Endothelial cell of umbilical vein (primary cell): ENCODE data around the gene APBB3. TPM values are rescaled to one million over a fixed set of nuclear protein-coding genes. Genes with fewer than 3 reads are reported as not detected.

ENCODE experiments used
- BruUV-seq: library from RNA; stranded (reverse); fragments of 400-500 nt; replicated peaks from 2 replicates; lab custom pipeline; 2021; lab: Mats Ljungman, UMichigan
- CTCF ChIA-PET: fragments of 300-600, 350-600 bp; sonication (Branson Sonifier 250); formaldehyde crosslinking; loops from one replicate; lab custom pipeline; 2021; ENCODE audit warnings: antibody characterized with exemption, inconsistent platforms; lab: Charles Lee
- POLR2A ChIA-PET: fragments of 300-600, 350-600 bp; sonication (Branson Sonifier 250); formaldehyde crosslinking; loops from one replicate; lab custom pipeline; 2021; ENCODE audit warnings: antibody characterized with exemption, inconsistent platforms; lab: Charles Lee
- DNase-seq: peaks from one replicate; pipeline ENCODE4 v3.0.0-alpha.2; 2011; ENCODE audit warnings: low read depth, low spot score
- FAIRE-seq: peaks from 2 replicates; lab custom pipeline; 2011; peaks lifted over from hg19 to GRCh38; lab: Jason Lieb, UNC
- H2AFZ ChIP-seq: 2 replicates; pipeline ENCODE4 v1.6.0; 2012; ENCODE audit warnings: low read depth, low read length, control low read depth, inconsistent platforms
- H3K27ac ChIP-seq: 2 replicates; pipeline ENCODE4 v1.5.1; 2011; ENCODE audit warnings: low read depth, mild to moderate bottlenecking, control low read depth, low read length, moderate library complexity; ENCODE audit not compliant: insufficient read depth
- H3K27me3 ChIP-seq, 2 experiments: 2 replicates each; pipeline versions ENCODE4 v1.6.0 to v1.6.1; 2011; ENCODE audit warnings: low read length in 2 of 2, mixed read lengths in 1 of 2; ENCODE audit not compliant: control insufficient read depth in 2 of 2, insufficient read depth in 2 of 2
- H3K36me3 ChIP-seq, 2 experiments: 2 replicates in 1 of 2; 3 replicates in 1 of 2; pipeline ENCODE4 v1.5.1; 2011; ENCODE audit warnings: low read length in 2 of 2, mild to moderate bottlenecking in 1 of 2, moderate library complexity in 1 of 2; ENCODE audit not compliant: control insufficient read depth in 2 of 2, insufficient read depth in 2 of 2; ENCODE audit errors: extremely low read depth in 1 of 2
- H3K4me1 ChIP-seq: 3 replicates; pipeline ENCODE4 v1.5.1; 2011; ENCODE audit warnings: mild to moderate bottlenecking, low read length; ENCODE audit not compliant: control insufficient read depth, insufficient read depth; ENCODE audit errors: extremely low read depth
- H3K4me2 ChIP-seq: 2 replicates; pipeline ENCODE4 v1.6.1; 2011; ENCODE audit warnings: low read length, control low read depth, mixed read lengths; ENCODE audit not compliant: insufficient read depth
- H3K4me3 ChIP-seq, 3 experiments: fragments of 200-600 bp in 1 of 3; sonication (generic), shearing (Covaris generic) in 1 of 3; replicated peaks in 1 of 3; 2 replicates each; pipeline ENCODE4 v1.5.1; 2011 to 2016; ENCODE audit warnings: control low read depth in 3 of 3, low read length in 3 of 3, mild to moderate bottlenecking in 2 of 3, inconsistent platforms in 1 of 3, low read depth in 1 of 3, moderate library complexity in 1 of 3; ENCODE audit not compliant: insufficient read depth in 1 of 3
- H3K79me2 ChIP-seq: 2 replicates; pipeline ENCODE4 v1.6.0; 2012; ENCODE audit warnings: low read length, inconsistent platforms; ENCODE audit not compliant: control insufficient read depth, insufficient read depth
- H3K9ac ChIP-seq: replicated peaks from 2 replicates; pipeline ENCODE3; 2011; ENCODE audit warnings: low read length, control low read depth; ENCODE audit not compliant: insufficient read depth; ENCODE audit errors: extremely low read depth
- H3K9me1 ChIP-seq: replicated peaks from 3 replicates; pipeline ENCODE4 v1.6.0; 2011; ENCODE audit warnings: mild to moderate bottlenecking, low read length; ENCODE audit not compliant: control insufficient read depth, insufficient read depth; ENCODE audit errors: extremely low read depth
- H3K9me3 ChIP-seq: replicated peaks from 2 replicates; pipeline ENCODE4 v1.5.1; 2012; ENCODE audit warnings: low read length, inconsistent platforms; ENCODE audit not compliant: control insufficient read depth, insufficient read depth
- H4K20me1 ChIP-seq: replicated peaks from 2 replicates; pipeline ENCODE3; 2011; ENCODE audit warnings: mild to moderate bottlenecking, low read length; ENCODE audit not compliant: control insufficient read depth, insufficient read depth; ENCODE audit errors: extremely low read depth
- EZH2 ChIP-seq: IDR thresholded peaks from 2 replicates; pipeline ENCODE4 v1.6.1; 2012; ENCODE audit warnings: borderline replicate concordance, low read depth, mild to moderate bottlenecking, moderate library complexity, low read length, inconsistent platforms; ENCODE audit not compliant: severe bottlenecking
- FOS ChIP-seq: IDR thresholded peaks from 2 replicates; pipeline ENCODE4 v1.6.1; 2011; ENCODE audit warnings: mild to moderate bottlenecking, low read length, moderate library complexity, borderline replicate concordance; ENCODE audit not compliant: insufficient read depth
- GATA2 ChIP-seq: IDR thresholded peaks from 2 replicates; pipeline ENCODE4 v1.7.0; 2011; ENCODE audit warnings: low read depth, mild to moderate bottlenecking, moderate library complexity, mixed read lengths, low read length; ENCODE audit not compliant: insufficient read length, insufficient read depth
- JUN ChIP-seq: IDR thresholded peaks from 2 replicates; pipeline ENCODE4 v1.6.1; 2011; ENCODE audit warnings: borderline replicate concordance, low read depth; ENCODE audit not compliant: insufficient read length, insufficient read depth
- MAX ChIP-seq: IDR thresholded peaks from 2 replicates; pipeline ENCODE4 v1.6.1; 2011; ENCODE audit not compliant: insufficient read depth, insufficient read length
- MYC ChIP-seq: IDR thresholded peaks from one replicate; pipeline ENCODE4 v1.6.1; 2011; ENCODE audit warnings: mild to moderate bottlenecking, low read depth, low read length
- POLR2A ChIP-seq: IDR thresholded peaks from 2 replicates; pipeline ENCODE4 v1.6.1; 2012; ENCODE audit warnings: low read depth, mild to moderate bottlenecking, control low read depth, low read length
- dilution Hi-C: fragments of 300-500 bp; cut with MboI; formaldehyde crosslinking; loops from one replicate; pipeline ENCODE4 v1.15.0; 2019; ENCODE audit warnings: low sequenced_read_pairs; ENCODE audit not compliant: extremely low pct_ligation_motif_present
- intact Hi-C: fragments of 100-400 bp; cut with micrococcal nuclease; formaldehyde crosslinking; loops from one replicate; pipeline ENCODE4 v1.10.0; 2022
- polyA plus RNA-seq, 4 experiments: library from polyadenylated mRNA; depleted of rRNA in 3 of 4; stranded (reverse) in 3 of 4; unstranded in 1 of 4; fragments of >200 nt; gene quantifications; 2 replicates each; pipeline versions ENCODE4 v1.2.1 to v1.2.3, GENCODE V29; 2011 to 2012; ENCODE audit warnings: missing spikeins in 1 of 4
- total RNA-seq: library from RNA; stranded (reverse); gene quantifications from 2 replicates; pipeline ENCODE4 v1.2.3, GENCODE V29; 2021

The APBB3 gene
- total and polyA plus RNA-seq, 2 donors (not counting 3 experiments of a cell fraction or from before 2014, with no cell fraction given) = 12.1 to 22.8 TPM

- no TSS peak for BruUV-seq
- no peak for TF ChIP-seq MYC
- peak; percentile 31 for TF ChIP-seq FOS
- no peak for TF ChIP-seq EZH2
- no peak for TF ChIP-seq GATA2
- TF ChIP-seq POLR2A = no peak
- no peak for TF ChIP-seq JUN
- no peaks in the 10 kb centered on the region for H3K9me3 ChIP-seq
- FAIRE-seq (peak; percentile 42), DNase-seq (peak; percentile 62)
- H2AFZ ChIP-seq = peak overlapping the region; percentile 76
- peaks cover 23% of the 10 kb centered on the region for H3K4me1 ChIP-seq
- no peaks in the 10 kb centered on the region for H3K9me1 ChIP-seq
- H3K79me2 ChIP-seq = no peaks in the 10 kb centered on the region
- H3K9ac ChIP-seq = peak overlapping the region; percentile 12
- H3K4me2 ChIP-seq = peak overlapping the region; percentile 49
- H3K27ac ChIP-seq = peak overlapping the region; percentile 21
- CTCF ChIA-PET = interaction anchor here (0.6 to 0.7 kb wide), 2 partner anchors 15 to 23 kb away, joined by 3 read pairs; no protein-coding TSS in a partner anchor
- H3K27me3 ChIP-seq = no peaks in the 10 kb centered on the region
- H3K4me3 ChIP-seq = no peak overlapping the region
- POLR2A ChIA-PET = no interaction called here
- dilution Hi-C loops = no loop called here
- no peaks in the 10 kb centered on the region for H4K20me1 ChIP-seq
- no peaks in the 10 kb centered on the region for H3K36me3 ChIP-seq
- intact Hi-C loops = loop anchor here (2.0 kb wide), 2 partner anchors 20 to 26 kb away; no protein-coding TSS in a partner anchor
Measured at GRCh38 chr5:140609126-140609525, 44.7 kb upstream of the APBB3 start.

GRCh38 chr5:140608722-140609121 lies 44.3 kb upstream of the APBB3 start:
- peak overlapping the region; percentile 49 for H3K4me2 ChIP-seq
- no peaks in the 10 kb centered on the region for H3K9me1 ChIP-seq
- H3K36me3 ChIP-seq = no peaks in the 10 kb centered on the region
- TF ChIP-seq EZH2 = no peak
- no peak for TF ChIP-seq MAX
- no peak for TF ChIP-seq FOS
- TF ChIP-seq GATA2 = no peak
- H3K4me3 ChIP-seq = no peak overlapping the region
- H3K27me3 ChIP-seq = no peaks in the 10 kb centered on the region
- ChIA-PET POLR2A (no interaction called here), CTCF (interaction anchor here (0.6 kb wide), 1 partner anchor 14 kb away, joined by 3 read pairs; no protein-coding TSS in a partner anchor)
- H4K20me1 ChIP-seq = no peaks in the 10 kb centered on the region
- no peaks in the 10 kb centered on the region for H3K79me2 ChIP-seq
- FAIRE-seq = no peak
- peak overlapping the region; percentile 15 for H3K27ac ChIP-seq
- H3K9me3 ChIP-seq = no peaks in the 10 kb centered on the region
- intact Hi-C loops (loop anchor here (2.0 kb wide), 2 partner anchors 20 to 26 kb away; no protein-coding TSS in a partner anchor), dilution Hi-C loops (no loop called here)
- DNase-seq = no peak
- no TSS peak for BruUV-seq
- peaks cover 23% of the 10 kb centered on the region for H3K4me1 ChIP-seq
- no peak overlapping the region for H3K9ac ChIP-seq
- peak overlapping the region; percentile 76 for H2AFZ ChIP-seq
